GM12874 (cell line): ENCODE data around the gene KRTAP29-1.
"Not testable (repeated sequence)": the region's sequence is repeated elsewhere in the genome, so short reads cannot be mapped to it uniquely, and the experiment has no call there.

ENCODE experiments used
- TF ChIP-seq, protein P1 (sequence below): IDR thresholded peaks from 2 replicates; pipeline ENCODE4 v1.5.1; 2011; ENCODE audit warnings: low read depth, mild to moderate bottlenecking, control low read depth, low read length, moderate library complexity; ENCODE audit not compliant: insufficient read depth

KRTAP29-1 gene

DNA sequence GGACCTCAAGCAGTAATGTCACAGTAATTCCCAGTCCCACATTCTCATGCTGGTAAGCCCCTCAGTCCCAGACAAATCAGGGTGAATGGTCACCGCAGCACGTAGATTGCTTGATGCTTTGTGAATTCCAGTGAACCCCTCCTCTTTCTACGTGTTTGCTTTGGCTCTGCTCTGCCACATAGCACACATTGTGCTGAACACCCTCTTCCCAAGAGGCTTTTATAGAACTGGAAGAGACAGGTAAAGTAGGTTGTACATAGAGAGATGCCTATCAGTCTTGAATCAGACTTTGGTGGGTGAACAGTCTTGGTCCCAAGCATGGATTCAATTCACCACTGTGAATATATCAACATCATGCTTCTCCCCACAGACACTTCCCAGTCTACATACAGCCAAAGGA, 38.1 kb downstream of the KRTAP29-1 start:
- TF ChIP-seq, protein P1, sequence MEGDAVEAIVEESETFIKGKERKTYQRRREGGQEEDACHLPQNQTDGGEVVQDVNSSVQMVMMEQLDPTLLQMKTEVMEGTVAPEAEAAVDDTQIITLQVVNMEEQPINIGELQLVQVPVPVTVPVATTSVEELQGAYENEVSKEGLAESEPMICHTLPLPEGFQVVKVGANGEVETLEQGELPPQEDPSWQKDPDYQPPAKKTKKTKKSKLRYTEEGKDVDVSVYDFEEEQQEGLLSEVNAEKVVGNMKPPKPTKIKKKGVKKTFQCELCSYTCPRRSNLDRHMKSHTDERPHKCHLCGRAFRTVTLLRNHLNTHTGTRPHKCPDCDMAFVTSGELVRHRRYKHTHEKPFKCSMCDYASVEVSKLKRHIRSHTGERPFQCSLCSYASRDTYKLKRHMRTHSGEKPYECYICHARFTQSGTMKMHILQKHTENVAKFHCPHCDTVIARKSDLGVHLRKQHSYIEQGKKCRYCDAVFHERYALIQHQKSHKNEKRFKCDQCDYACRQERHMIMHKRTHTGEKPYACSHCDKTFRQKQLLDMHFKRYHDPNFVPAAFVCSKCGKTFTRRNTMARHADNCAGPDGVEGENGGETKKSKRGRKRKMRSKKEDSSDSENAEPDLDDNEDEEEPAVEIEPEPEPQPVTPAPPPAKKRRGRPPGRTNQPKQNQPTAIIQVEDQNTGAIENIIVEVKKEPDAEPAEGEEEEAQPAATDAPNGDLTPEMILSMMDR: no peak

DNA sequence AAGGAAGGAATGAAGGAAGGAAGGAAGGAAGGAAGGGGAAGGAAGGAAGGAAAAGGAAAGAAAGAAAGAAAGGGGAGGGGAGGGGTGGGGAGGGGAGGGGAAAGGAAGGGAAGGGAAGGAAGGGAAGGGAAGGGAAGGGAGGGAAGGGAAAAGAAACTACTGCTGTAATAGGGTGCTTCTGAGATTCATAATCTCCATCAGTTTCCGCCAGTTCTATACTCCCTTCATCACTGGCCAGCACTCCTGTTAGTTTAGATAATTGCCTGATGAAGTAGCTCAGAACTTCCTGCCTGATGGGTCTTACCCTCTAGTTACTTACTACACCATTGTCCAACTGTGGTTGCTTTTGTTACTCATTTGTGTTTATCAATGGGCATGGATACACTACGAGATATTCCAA, 39.4 kb downstream of the KRTAP29-1 start:
- TF ChIP-seq, protein P1: no peak

DNA sequence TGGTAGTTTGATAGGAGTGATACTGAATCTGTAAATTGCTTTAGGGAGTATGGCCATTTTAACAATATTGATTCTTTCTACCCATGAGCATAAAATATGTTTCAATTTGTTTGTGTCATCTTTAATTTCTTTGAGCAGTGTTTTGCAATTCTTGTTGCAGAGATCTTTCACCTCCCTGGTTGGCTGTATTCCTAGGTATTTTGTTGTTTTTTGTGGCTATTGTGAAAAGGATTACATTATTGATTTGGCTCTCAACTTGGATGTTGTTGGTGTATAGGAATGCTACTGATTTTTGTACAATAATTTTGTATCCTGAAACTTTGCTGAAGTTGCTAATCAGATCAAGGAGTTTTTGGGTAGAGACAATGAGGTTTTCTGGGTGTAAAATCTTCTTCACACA, 44.2 kb downstream of the KRTAP29-1 start:
- TF ChIP-seq, protein P1: no peak

DNA sequence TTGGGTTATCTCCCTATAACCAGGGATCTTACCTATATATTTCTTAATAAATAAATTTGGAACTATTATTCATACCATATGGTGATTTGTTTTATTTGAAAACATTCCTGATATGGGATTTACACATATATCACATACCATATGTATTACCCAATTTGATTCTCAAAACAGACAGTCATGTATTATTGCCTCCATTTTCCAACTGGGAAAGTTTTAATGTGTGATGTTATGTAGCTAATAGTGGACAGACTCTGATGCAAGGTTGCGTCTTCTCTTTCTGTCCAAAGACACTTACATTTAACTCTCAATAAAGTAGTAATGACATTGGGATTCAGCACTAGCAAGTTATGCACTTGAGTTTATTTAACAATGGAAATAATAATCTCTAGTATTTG, 46.4 kb downstream of the KRTAP29-1 start:
- TF ChIP-seq, protein P1: no peak

DNA sequence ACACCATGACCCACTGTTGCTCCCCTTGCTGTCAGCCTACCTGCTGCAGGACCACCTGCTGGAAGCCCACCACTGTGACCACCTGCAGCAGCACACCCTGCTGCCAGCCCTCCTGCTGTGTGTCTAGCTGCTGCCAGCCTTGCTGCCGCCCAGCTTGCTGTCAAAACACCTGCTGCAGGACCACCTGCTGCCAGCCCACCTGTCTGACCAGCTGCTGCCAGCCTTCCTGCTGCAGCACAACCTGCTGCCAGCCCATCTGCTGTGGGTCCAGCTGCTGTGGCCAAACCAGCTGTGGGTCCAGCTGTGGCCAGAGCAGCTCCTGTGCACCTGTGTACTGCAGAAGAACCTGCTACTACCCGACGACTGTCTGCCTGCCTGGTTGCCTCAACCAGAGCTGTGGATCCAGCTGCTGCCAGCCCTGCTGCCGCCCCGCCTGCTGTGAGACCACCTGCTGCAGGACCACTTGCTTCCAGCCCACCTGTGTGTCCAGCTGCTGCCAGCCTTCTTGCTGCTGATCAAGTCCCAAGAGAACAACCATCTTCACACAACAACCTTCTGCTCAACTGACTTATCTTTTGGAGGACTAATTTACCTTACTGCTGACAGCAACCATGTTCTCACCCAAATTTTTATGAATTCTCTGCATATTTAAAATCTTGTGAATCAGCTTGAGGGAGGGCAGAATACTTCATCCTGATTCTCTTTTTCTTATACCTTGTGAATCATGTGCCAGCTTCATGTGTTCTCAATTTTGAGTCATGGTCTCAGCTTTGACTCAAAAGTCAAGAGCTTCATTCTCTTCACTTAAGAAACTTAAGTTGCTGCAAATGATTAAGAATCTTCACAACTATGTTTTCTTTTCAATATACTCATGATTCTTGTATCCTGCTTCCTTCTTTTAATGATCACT, 47.0 kb downstream of the KRTAP29-1 start, which contains the start of gene KRTAP9-9:
KRTAP9-9 (plus strand) TSS at position 4 of the 910 bp plus-strand sequence.
- TF ChIP-seq, protein P1: not testable (repeated sequence)

DNA sequence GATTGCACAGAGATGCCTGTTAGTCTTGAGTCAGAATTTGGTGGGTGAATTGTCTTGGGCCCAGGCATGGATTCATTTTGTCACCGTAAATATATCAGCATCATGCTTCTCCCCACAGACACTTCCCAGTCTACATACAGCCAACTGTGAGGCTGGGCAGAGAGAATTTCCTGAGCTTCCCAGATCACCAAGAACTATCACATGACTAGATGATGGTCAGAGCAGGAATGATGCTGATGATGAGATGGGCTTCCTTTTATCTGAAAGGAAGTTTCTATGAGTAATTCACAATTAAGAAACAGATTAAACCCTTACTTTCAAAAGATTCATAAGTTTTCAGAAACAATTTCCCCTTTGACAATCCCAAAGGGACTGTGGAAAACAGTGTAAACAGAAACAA, 47.8 kb downstream of the KRTAP29-1 start:
- TF ChIP-seq, protein P1: no peak
